Activated CD4-positive, alpha-beta T cell treated with anti-CD3 and anti-CD28 coated beads, Interleukin-2, amount 50 U/mL, for 16 hours (primary cell): Measurements from ENCODE around the gene DLGAP4.
A peak's percentile ranks its signal among the peaks of the same experiment; 100 is the strongest.
"Not testable (repeated sequence)": the region's sequence is repeated elsewhere in the genome, so short reads cannot be mapped to it uniquely, and the experiment has no call there.

ENCODE experiments used
- DNase-seq: peaks from one replicate; pipeline ENCODE4 v3.0.0-alpha.2; 2020

The DLGAP4 gene

DNA sequence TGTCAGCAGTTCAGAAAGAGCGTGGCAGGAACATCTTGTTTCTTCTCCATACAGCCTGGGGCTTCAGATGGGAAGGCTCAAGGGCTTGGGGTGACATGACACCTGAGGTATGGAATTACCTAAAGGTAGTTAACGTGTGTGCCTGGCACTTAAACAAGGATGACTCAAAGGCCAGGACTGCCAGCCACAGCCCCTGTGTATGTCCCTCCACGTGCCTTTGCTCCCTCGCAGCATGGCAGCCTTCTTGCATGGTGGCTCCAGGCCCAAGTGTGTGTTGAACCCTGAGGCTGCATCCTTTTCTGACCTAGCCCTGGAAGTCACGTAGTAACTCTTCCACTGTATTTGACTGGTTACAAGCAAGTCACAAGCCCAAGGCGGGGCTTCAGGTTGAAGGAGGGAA is 201.6 kb downstream of the DLGAP4 start:
- DNase-seq: no peak

DNA sequence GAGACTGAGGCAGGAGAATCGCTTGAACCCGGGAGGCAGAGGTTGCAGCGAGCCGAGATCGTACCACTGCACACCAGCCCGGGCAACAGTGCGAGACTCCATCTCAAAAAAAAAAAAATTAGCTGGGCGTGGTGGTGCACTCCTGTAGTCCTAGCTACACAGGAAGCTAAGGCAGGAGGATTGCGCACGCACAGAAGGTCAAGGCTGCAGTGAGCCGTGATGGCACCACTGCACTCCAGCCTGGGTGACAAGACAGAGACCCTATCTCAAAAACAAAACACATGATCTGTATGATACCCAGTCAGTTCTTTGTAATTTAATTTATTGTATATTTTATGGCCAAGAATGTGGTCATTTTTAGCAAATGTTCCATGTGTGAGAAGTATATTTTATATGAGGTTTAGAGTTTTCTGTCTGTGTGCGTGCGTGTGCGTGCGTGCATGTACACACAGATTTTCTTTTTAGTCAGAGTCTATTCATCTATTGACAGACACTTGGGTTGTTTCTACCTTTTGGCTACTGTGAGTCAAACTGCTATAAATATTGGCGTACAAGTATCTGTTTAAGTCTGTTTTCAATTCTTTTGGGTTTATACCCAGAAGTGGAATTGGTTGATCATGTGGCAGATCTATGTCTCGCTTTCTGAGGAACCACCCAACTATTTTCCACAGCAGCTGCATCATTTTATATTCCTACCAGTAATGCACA is 213.0 kb downstream of the DLGAP4 start:
- DNase-seq: peak; percentile 78

GRCh38 chr20:36519944-36520343 is 213.8 kb downstream of the DLGAP4 start:
- peak; percentile 24 for DNase-seq

DNA sequence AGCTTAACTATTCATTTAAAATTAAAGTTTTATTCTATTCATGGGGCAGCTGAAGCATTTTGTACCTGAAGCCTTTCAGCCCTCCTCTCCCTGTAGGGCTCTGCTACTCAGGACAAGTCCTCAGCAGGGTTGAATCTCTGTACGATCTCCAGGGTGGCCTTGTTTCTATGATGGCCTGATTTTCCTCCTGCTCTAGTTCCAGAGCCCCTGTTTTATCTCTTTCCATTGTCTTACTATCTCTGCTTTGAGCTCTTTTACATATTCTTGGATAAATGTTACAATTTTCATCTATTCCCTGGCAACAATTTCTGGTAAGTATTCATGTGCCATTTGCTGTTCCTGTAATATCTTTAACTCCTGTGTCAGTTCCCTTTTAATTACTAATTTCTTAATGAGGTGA is 215.4 kb downstream of the DLGAP4 start:
- DNase-seq: no peak

DNA sequence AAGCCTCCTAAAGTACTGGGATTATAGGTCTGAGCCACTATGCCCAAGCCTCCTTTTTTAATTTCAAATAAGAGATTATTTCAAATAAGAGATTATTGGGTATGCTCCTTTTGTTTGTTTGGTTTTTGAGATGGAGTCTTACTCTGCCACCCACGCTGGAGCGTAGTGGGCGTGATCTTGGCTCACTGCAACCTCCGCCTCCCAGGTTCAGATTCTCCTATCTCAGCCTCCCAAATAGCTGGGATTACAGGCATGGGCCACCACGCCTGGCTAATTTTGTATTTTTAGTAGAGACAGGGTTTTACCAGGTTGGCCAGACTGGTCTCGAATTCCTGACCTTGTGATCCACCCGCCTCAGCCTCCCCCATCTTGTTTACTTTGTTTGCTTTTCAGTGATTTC is 216.3 kb downstream of the DLGAP4 start:
- not testable (repeated sequence) for DNase-seq

GRCh38 chr20:36523341-36523740 is 217.2 kb downstream of the DLGAP4 start:
- DNase-seq: no peak

- no peak for DNase-seq
Observed at GRCh38 chr20:36525620-36526365, 219.7 kb downstream of the DLGAP4 start.

DNA sequence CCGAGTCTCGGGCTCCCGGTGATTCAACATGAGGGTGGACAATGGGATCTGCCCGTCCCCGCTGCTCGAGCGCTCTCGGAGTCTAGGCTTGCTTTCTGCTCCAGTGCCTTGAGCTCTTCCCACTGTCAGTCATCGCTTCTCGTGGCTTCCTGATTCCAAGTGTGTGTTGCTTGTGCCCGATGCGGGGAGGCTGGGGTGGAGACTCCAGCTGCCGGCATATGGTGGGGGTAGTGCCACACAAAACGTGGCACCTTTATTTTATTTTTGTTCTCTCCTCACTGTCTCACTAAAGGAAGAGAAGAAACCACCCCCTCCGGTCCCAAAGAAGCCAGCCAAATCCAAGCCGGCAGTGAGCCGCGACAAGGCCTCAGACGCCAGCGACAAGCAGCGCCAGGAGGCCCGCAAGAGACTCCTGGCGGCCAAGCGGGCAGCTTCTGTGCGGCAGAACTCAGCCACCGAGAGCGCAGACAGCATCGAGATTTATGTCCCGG is 220.4 kb downstream of the DLGAP4 start:
- no peak for DNase-seq

GRCh38 chr20:36527331-36528125 is 221.4 kb downstream of the DLGAP4 start:
- no peak for DNase-seq

DNA sequence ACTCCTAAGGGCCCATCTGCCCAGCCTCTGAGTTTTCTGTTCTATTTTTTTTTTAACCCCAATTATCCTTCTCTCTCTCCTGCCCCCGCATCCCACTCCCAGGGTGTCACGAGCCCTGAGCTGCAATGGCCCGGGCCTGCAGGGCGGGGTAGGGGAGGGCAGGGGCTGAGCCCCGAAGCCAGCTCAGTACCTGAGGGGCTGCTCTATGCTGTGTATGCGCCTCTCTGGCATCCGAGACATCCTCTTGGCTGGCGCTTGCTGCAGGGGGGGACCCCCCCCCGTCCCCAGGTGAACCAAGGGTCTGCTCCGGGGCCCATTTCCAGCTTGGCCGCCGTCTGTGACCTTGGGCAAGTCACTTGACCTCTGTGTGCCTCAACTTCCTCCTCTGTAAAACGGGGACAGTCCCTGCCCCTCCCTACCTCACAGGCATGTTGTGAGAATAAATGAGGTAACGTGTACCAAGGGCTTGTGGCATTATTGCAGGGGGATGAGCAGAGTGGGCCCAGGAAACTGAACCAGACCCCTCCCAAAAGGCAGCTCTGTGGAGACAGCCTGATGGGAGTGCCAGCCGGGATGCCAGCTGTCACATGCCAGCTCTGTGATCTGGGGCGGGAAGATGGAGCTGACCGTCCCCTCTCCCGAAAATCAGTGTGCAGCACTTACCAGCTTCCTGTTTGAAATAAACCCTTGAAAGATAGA is 222.2 kb downstream of the DLGAP4 start:
- no peak for DNase-seq

DNA sequence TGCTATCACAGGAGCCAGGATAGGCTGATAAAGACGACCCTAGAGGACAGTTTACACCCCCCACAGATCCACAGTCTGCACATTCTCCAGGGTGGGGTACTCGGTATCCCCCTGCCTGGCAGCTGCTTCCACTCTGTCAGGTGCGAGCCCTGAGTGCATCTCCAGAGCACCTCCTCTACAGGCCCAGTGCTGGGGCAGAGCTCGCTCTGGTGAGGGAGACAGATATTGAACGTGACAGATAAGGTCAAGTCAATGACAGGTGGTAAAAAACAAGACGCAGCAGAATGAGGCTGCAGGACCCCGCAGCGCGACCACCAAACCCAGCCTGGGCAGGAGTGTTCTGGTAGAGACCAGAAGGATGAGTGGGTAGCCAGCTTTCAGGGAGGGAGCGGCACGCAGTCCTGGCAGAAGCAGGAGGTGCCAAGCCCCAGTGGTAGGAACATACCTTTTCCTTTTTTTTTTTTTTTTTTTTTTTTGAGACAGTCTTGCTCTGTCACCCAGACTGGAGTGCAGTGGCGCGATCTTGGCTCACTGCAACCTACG is 222.8 kb downstream of the DLGAP4 start:
- no peak for DNase-seq

DNA sequence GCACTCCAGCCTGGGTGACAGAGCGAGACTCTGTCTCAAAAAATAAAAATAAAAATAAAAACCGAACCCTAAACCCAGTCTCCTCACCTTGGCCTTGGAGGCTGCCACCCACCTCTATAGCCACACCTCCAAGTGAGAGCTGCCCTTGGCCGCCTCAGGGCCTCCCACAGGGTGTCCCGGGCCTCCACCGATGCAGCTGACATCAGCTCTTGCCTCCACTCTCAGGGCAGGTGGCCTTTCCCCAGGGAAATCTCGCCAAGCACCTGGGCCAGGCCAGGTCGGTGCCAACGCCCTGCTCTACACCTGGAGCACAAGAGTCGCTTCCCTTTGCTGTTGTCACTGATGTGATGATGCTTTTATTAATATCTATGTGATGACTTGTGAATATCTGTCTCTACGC is 226.2 kb downstream of the DLGAP4 start:
- DNase-seq: no peak

GRCh38 chr20:36532822-36533221 is 226.7 kb downstream of the DLGAP4 start:
- no peak for DNase-seq

DNA sequence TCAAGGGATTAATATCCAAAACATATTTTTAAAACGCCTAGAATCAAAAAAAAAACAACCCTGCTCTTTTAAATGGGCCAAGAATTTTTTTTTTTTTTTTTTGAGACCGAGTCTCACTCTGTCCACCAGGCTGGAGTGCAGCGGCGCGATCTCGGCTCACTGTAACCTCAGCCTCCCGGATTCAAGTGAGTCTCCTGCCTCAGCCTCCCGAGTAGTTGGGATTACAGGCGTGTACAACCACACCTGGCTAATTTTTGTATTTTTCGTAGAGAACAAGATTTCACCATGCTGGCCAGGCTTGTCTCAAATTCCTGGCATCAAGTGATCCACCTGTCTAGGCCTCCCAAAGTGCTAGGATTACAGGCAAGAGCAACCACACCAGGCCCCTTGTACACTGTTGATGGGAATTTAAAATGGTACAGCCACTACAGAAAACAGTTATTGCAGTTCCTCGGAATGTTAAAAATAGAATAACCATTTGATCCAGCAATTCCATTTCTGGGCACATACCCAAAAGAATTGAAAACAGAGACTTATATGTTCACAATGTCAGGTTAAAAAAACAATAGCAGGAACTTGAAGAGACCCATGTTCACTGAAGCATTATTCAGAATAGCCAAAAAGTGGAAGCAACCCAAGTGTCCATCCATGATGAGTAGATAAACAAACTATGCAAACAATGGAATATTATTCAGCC is 232.0 kb downstream of the DLGAP4 start:
- DNase-seq: no peak

DNA sequence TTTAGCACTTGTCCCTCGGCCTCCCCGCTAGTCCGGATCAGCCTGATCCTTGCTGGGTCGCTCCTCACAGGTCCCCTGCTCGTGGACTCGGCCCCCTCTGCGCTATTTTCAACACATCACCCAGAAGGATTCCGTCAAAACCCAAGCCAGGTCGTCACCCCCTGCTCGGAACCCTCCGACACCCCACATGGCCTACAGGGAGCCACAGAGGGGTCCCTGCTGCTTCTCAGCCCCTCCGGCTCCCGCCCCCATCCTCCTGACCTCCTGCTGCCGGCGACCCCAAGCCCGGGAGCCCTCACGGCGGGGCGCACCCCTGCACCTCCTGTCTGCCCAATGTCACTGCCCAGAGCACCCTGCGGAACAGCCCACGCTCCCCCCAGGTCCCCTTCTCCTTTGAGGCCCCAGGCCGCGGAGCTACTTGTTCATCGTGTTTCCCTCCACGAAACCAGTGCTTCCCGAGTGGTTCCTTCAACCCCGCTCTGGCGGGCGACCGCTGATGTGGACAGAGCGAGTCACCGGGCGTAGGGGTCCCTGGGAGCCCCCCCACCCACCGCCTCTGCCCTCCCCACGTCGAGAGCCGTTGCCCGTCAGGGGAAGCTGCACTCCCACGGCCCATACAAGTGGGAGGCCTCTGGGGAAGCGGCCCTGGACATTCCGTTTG is 234.5 kb downstream of the DLGAP4 start:
- DNase-seq: no peak

DNA sequence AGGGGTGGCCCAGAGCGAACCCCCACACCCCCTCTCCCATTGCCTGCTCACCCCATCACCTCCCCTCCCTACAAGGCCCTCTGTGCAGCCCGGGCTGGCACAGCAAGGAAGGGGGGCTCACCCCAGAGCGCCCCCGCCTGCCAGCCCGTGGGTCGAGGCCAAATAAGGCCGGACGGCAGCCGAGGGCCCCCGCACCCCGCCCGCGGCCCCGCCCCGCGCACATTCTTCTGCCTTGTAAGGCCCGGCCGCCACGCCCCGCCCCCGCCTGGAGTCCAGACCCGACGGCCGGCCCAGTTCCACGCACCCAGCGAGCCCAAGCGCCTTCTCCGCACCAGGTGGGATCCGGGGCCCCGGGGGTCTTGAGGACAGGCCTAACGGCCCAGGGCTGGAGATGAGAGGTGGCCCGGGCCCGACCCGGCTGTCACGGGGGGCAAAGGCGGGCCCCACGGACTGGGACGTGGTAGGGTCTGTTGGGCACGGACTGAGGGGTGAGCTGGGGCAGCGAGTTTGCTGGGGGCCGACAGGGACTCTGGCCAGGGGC is 235.2 kb downstream of the DLGAP4 start, which contains the start of gene MYL9:
MYL9 (plus strand) TSS at position 293 of the 541 bp plus-strand sequence. CDS start 3,366 bp downstream, outside the sequence.
- no peak for DNase-seq

DNA sequence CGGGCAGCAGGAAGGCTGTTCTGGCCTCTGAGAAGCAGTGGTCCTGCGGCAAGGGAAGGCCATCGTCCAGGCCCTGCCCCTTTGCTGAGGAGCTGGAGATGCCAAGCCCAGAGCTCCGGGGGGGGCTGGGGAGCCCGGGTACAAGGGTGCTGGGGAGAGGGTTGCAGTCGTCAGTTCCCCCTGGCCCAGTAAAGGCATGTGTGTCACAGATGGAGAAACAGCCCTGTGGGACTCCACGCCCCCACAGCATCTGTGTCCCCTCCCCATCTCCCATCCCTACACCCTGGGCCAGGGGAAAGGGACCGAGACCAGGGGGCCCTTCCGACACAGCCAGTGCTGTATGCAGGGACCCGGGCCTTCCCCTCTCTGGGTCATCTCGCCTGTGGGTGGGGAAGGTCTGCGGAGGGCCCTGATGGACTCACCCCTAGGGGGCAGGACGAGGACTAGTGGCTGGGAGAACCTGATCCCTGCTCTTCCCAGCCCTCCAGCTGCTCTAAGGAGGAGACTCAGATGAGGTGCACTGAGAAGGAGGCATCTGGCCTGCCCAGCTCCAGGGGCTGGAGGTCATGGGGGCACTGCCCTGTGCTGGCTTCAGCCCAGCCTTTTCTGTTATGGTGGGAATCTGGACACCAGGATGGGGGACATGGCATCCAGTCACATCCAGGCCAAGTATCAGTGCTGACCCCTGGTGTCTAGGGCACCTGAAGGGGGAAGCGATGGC is 235.8 kb downstream of the DLGAP4 start:
- DNase-seq: no peak

DNA sequence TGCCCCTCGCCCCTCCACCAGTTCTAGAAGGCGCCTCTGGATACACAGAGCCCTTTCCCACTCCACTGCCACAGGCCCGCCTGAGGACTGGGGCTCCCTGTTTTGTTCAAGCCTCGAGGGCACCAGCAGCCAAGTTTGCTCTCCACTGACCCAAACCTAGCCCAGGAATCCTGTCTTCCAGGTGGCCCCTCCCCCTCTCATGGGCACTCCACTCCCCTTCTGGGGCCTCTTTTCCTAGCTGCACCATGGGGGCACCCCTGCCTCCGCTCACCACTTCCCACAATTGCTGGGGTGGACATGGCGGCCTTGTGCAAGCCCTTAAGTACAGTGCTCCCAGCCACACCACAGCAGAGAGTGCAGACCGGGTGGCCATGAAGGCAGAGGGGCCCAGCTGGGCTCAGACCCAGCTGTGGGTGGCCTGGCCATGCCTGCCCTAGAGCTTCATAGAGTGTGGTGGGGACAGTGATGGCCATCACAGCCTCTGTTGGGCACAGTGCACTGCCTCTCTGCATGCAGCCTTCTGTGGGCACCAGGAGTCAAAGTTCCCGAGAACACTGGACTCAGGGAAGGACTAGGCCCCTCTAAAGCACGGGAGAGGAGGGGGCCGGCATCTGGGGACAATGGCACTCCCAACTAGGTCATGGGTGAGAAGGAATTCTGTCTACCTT is 236.5 kb downstream of the DLGAP4 start:
- DNase-seq: no peak
